ENCODE measurements around the gene KIF13A.
A peak's percentile ranks its signal among the peaks of the same experiment; 100 is the strongest.

Gene KIF13A

GRCh38 chr6:17932330-17932852, 55.0 kb downstream of the KIF13A start:
- DNase-seq (ENCODE audit: low read depth) = peak; percentile 92

GRCh38 chr6:17931227-17931626, 56.2 kb downstream of the KIF13A start:
- DNase-seq (ENCODE audit: low read depth) = no peak

- DNase-seq (ENCODE audit: low read depth) = no peak
These were observed 57.0 kb downstream of the KIF13A start for GRCh38 chr6:17930321-17930993.

- DNase-seq (ENCODE audit: low read depth) = peak; percentile 78
These were observed 58.7 kb downstream of the KIF13A start for GRCh38 chr6:17928514-17929430.

- DNase-seq (ENCODE audit: low read depth) = no peak
These were observed 59.7 kb downstream of the KIF13A start for GRCh38 chr6:17927705-17928104.

- peak; percentile 42 for DNase-seq (ENCODE audit: low read depth)
These were observed 64.0 kb downstream of the KIF13A start for GRCh38 chr6:17923401-17923863.

- no peak for DNase-seq (ENCODE audit: low read depth)
These were observed 66.0 kb downstream of the KIF13A start for GRCh38 chr6:17921454-17921853.

- DNase-seq (ENCODE audit: low read depth) = no peak
These were observed 67.9 kb downstream of the KIF13A start for GRCh38 chr6:17919496-17919895.

- DNase-seq (ENCODE audit: low read depth) = no peak
These were observed 69.3 kb downstream of the KIF13A start for GRCh38 chr6:17917837-17918763.

- DNase-seq (ENCODE audit: low read depth) = no peak
These were observed 72.8 kb downstream of the KIF13A start for GRCh38 chr6:17914651-17915050.

- DNase-seq (ENCODE audit: low read depth) = no peak
These were observed 74.9 kb downstream of the KIF13A start for GRCh38 chr6:17912521-17912920.

GRCh38 chr6:17911656-17912055, 75.8 kb downstream of the KIF13A start:
- peak; percentile 87 for DNase-seq (ENCODE audit: low read depth)

GRCh38 chr6:17910189-17910588, 77.2 kb downstream of the KIF13A start:
- DNase-seq (ENCODE audit: low read depth) = no peak

GRCh38 chr6:17908831-17909230, 78.6 kb downstream of the KIF13A start:
- no peak for DNase-seq (ENCODE audit: low read depth)

- DNase-seq (ENCODE audit: low read depth) = peak; percentile 99
These were observed 79.8 kb downstream of the KIF13A start for GRCh38 chr6:17907406-17908229.

GRCh38 chr6:17905611-17906592, 81.5 kb downstream of the KIF13A start:
- peak; percentile 88 for DNase-seq (ENCODE audit: low read depth)

GRCh38 chr6:17904491-17905120, 82.8 kb downstream of the KIF13A start:
- DNase-seq (ENCODE audit: low read depth) = no peak

GRCh38 chr6:17902974-17903373, 84.5 kb downstream of the KIF13A start:
- DNase-seq (ENCODE audit: low read depth) = no peak

GRCh38 chr6:17901493-17901892, 85.9 kb downstream of the KIF13A start:
- no peak for DNase-seq (ENCODE audit: low read depth)

All from ELR (cell line).